ENCODE results near the gene POLR1A. TPM values are rescaled to one million over a fixed set of nuclear protein-coding genes. Genes with fewer than 3 reads are reported as not detected.

POLR1A gene
- total and polyA plus RNA-seq, 2 of the 8 experiments (the other 6 are each of a cell fraction or from before 2014, with no cell fraction given), result 8.9 to 58.1 TPM

DNA sequence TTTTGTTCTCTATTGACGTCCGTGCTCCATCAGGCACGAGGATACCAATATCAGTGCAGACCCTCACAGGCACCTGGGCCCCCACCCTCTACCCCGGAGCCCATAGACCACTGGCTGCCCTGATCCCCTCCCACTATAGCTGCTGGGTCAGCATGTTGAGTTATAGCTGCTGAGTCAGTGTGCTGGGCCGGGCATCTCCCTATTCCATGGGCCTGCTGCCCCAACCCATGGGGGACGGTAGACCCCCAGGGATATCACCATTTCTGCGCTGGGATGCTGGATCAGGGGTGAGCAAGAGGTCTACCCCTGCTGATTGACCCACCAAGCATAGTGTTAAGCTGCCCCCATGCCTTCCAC, 116.8 kb downstream of the POLR1A start (continued):
- no peak for TF ChIP-seq MAFK (IDR thresholded peaks at IDR 0.05; ENCODE audit: low read depth, low read length)
- TF ChIP-seq, protein P1, sequence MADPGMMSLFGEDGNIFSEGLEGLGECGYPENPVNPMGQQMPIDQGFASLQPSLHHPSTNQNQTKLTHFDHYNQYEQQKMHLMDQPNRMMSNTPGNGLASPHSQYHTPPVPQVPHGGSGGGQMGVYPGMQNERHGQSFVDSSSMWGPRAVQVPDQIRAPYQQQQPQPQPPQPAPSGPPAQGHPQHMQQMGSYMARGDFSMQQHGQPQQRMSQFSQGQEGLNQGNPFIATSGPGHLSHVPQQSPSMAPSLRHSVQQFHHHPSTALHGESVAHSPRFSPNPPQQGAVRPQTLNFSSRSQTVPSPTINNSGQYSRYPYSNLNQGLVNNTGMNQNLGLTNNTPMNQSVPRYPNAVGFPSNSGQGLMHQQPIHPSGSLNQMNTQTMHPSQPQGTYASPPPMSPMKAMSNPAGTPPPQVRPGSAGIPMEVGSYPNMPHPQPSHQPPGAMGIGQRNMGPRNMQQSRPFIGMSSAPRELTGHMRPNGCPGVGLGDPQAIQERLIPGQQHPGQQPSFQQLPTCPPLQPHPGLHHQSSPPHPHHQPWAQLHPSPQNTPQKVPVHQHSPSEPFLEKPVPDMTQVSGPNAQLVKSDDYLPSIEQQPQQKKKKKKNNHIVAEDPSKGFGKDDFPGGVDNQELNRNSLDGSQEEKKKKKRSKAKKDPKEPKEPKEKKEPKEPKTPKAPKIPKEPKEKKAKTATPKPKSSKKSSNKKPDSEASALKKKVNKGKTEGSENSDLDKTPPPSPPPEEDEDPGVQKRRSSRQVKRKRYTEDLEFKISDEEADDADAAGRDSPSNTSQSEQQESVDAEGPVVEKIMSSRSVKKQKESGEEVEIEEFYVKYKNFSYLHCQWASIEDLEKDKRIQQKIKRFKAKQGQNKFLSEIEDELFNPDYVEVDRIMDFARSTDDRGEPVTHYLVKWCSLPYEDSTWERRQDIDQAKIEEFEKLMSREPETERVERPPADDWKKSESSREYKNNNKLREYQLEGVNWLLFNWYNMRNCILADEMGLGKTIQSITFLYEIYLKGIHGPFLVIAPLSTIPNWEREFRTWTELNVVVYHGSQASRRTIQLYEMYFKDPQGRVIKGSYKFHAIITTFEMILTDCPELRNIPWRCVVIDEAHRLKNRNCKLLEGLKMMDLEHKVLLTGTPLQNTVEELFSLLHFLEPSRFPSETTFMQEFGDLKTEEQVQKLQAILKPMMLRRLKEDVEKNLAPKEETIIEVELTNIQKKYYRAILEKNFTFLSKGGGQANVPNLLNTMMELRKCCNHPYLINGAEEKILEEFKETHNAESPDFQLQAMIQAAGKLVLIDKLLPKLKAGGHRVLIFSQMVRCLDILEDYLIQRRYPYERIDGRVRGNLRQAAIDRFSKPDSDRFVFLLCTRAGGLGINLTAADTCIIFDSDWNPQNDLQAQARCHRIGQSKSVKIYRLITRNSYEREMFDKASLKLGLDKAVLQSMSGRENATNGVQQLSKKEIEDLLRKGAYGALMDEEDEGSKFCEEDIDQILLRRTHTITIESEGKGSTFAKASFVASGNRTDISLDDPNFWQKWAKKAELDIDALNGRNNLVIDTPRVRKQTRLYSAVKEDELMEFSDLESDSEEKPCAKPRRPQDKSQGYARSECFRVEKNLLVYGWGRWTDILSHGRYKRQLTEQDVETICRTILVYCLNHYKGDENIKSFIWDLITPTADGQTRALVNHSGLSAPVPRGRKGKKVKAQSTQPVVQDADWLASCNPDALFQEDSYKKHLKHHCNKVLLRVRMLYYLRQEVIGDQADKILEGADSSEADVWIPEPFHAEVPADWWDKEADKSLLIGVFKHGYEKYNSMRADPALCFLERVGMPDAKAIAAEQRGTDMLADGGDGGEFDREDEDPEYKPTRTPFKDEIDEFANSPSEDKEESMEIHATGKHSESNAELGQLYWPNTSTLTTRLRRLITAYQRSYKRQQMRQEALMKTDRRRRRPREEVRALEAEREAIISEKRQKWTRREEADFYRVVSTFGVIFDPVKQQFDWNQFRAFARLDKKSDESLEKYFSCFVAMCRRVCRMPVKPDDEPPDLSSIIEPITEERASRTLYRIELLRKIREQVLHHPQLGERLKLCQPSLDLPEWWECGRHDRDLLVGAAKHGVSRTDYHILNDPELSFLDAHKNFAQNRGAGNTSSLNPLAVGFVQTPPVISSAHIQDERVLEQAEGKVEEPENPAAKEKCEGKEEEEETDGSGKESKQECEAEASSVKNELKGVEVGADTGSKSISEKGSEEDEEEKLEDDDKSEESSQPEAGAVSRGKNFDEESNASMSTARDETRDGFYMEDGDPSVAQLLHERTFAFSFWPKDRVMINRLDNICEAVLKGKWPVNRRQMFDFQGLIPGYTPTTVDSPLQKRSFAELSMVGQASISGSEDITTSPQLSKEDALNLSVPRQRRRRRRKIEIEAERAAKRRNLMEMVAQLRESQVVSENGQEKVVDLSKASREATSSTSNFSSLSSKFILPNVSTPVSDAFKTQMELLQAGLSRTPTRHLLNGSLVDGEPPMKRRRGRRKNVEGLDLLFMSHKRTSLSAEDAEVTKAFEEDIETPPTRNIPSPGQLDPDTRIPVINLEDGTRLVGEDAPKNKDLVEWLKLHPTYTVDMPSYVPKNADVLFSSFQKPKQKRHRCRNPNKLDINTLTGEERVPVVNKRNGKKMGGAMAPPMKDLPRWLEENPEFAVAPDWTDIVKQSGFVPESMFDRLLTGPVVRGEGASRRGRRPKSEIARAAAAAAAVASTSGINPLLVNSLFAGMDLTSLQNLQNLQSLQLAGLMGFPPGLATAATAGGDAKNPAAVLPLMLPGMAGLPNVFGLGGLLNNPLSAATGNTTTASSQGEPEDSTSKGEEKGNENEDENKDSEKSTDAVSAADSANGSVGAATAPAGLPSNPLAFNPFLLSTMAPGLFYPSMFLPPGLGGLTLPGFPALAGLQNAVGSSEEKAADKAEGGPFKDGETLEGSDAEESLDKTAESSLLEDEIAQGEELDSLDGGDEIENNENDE (IDR thresholded peaks at IDR 0.05; ENCODE audit: insufficient replicate concordance, low read length), result no peak
- TF ChIP-seq, protein P2, sequence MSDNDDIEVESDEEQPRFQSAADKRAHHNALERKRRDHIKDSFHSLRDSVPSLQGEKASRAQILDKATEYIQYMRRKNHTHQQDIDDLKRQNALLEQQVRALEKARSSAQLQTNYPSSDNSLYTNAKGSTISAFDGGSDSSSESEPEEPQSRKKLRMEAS (IDR thresholded peaks at IDR 0.05), result no peak

Measured in H1 (cell line).